OCI-LY7 (cell line): Measurements from ENCODE around the gene ANKRD34A. TPM values are rescaled to one million over a fixed set of nuclear protein-coding genes. Genes with fewer than 3 reads are reported as not detected.

Experiments used
- BruUV-seq: library from RNA; stranded (reverse); fragments of 400-500 nt; replicated peaks from 2 replicates; lab custom pipeline; 2021; lab: Mats Ljungman, UMichigan
- CTCF ChIA-PET: fragments of 300-600 bp; sonication (Branson Sonifier 250); formaldehyde crosslinking; loops from one replicate; lab custom pipeline; 2022; ENCODE audit warnings: antibody characterized with exemption; ENCODE audit not compliant: unreplicated experiment; lab: Charles Lee
- POLR2A ChIA-PET: fragments of 300-600 bp; sonication (Branson Sonifier 250); formaldehyde crosslinking; loops from one replicate; lab custom pipeline; 2022; ENCODE audit warnings: antibody characterized with exemption; lab: Charles Lee
- DNase-seq: peaks from one replicate; pipeline ENCODE4 v3.0.0-alpha.2; 2015; ENCODE audit warnings: low spot score
- H2AFZ ChIP-seq: fragments of 200-600 bp; sonication (generic), shearing (Covaris generic); 2 replicates; pipeline ENCODE4 v1.6.1; 2014; ENCODE audit warnings: mild to moderate bottlenecking, antibody characterized with exemption, low read length, moderate library complexity
- H3K27ac ChIP-seq: fragments of 200-600 bp; sonication (generic); 2 replicates; pipeline ENCODE4 v1.5.1; 2014; ENCODE audit warnings: mixed run types, low read depth, mild to moderate bottlenecking, moderate library complexity, low read length, inconsistent platforms; ENCODE audit not compliant: poor library complexity, severe bottlenecking
- H3K36me3 ChIP-seq: fragments of 200-600 bp; sonication (generic); 2 replicates; pipeline ENCODE4 v1.6.1; 2014; ENCODE audit warnings: mild to moderate bottlenecking, antibody characterized with exemption, low read length, moderate library complexity, mixed read lengths; ENCODE audit not compliant: insufficient read depth
- H3K4me1 ChIP-seq: fragments of 200-600 bp; sonication (generic); 2 replicates; pipeline ENCODE4 v1.5.1; 2014; ENCODE audit warnings: mild to moderate bottlenecking, low read length; ENCODE audit not compliant: insufficient read depth, poor library complexity, severe bottlenecking
- H3K4me2 ChIP-seq: fragments of 200-600 bp; sonication (generic); 2 replicates; pipeline ENCODE4 v1.6.1; 2014; ENCODE audit warnings: mild to moderate bottlenecking, low read length
- H3K4me3 ChIP-seq: fragments of 200-600 bp; sonication (generic); 2 replicates; pipeline ENCODE4 v1.5.1; 2014; ENCODE audit warnings: mild to moderate bottlenecking, low read depth, low read length; ENCODE audit not compliant: poor library complexity, severe bottlenecking
- H3K79me2 ChIP-seq: fragments of 200-600 bp; sonication (generic); 2 replicates; pipeline ENCODE4 v1.6.1; 2016; ENCODE audit warnings: low read depth, mild to moderate bottlenecking, low read length, moderate library complexity, mixed read lengths; ENCODE audit not compliant: insufficient read depth
- H3K9me2 ChIP-seq: fragments of 200-600 bp; sonication (generic); 2 replicates; pipeline ENCODE4 v1.6.1; 2016; ENCODE audit warnings: mild to moderate bottlenecking, low read length, mixed read lengths; ENCODE audit not compliant: insufficient read depth
- H3K9me3 ChIP-seq: fragments of 200-600 bp; sonication (generic); 2 replicates; pipeline ENCODE4 v1.6.1; 2014; ENCODE audit warnings: mild to moderate bottlenecking, mixed run types, low read length, mixed read lengths
- H4K20me1 ChIP-seq: fragments of 200-600 bp; sonication (generic); 2 replicates; pipeline ENCODE4 v1.6.1; 2014; ENCODE audit warnings: mild to moderate bottlenecking, antibody characterized with exemption, low read length, moderate library complexity, mixed read lengths; ENCODE audit not compliant: insufficient read depth
- CTCF ChIP-seq: fragments of 200-600 bp; sonication (generic); conservative IDR thresholded peaks from 2 replicates; pipeline ENCODE4 v1.5.1; 2014; ENCODE audit warnings: mild to moderate bottlenecking, antibody characterized with exemption, low read length, moderate library complexity, mixed read lengths
- EZH2phosphoT487 ChIP-seq: fragments of 200-600 bp; sonication (generic); IDR thresholded peaks from 2 replicates; pipeline ENCODE4 v1.6.1; 2018; ENCODE audit warnings: low read depth, borderline replicate concordance, mild to moderate bottlenecking, mixed run types, antibody characterized with exemption, low read length, moderate library complexity, mixed read lengths
- intact Hi-C: fragments of 100-400 bp; cut with micrococcal nuclease; formaldehyde crosslinking; loops from one replicate; pipeline ENCODE4 v1.10.0; 2022; ENCODE audit not compliant: unreplicated experiment
- total RNA-seq, 2 experiments: library from RNA; depleted of rRNA in 1 of 2; stranded (reverse); fragments of >200 nt in 1 of 2; shearing (Covaris generic) in 1 of 2; gene quantifications; 2 replicates each; pipeline ENCODE4 v1.2.3, GENCODE V29; 2014 to 2022

ANKRD34A gene
- total RNA-seq, 2 experiments from 2014 or later, result 1.9 to 4.8 TPM

- intact Hi-C loops, result no loop called here
These were observed 21.4 kb upstream of the ANKRD34A start for GRCh38 chr1:145985502-145986439.

GRCh38 chr1:145985129-145985501, 20.7 kb upstream of the ANKRD34A start:
- intact Hi-C loops, result no loop called here
- BruUV-seq, result no TSS peak
- Histone ChIP-seq H3K27ac (peak overlapping the region; percentile 24), H4K20me1 (no peaks in the 10 kb centered on the region), H3K4me1 (peaks cover 67% of the 10 kb centered on the region), H3K4me3 (no peak overlapping the region), H3K36me3 (no peaks in the 10 kb centered on the region), H2AFZ (peak overlapping the region; percentile 79), H3K79me2 (no peaks in the 10 kb centered on the region), H3K9me3 (no peaks in the 10 kb centered on the region), H3K9me2 (no peaks in the 10 kb centered on the region), H3K4me2 (peak overlapping the region; percentile 23; the same call in 1 of the 2 replicates)
- DNase-seq, result no peak
- TF ChIP-seq CTCF (no peak), EZH2phosphoT487 (no peak)
- CTCF ChIA-PET, result no interaction called here
- POLR2A ChIA-PET, result interaction anchor here (0.9 to 2.3 kb wide), 2 partner anchors 11 to 20 kb away, joined by 3 to 11 read pairs; partner anchors contain the start of genes POLR3GL and TXNIP

More at GRCh38 chr1:145985502-145986439, 21.4 kb upstream of the ANKRD34A start:
- DNase-seq, result no peak
- Histone ChIP-seq H3K79me2 (no peaks in the 10 kb centered on the region), H3K4me3 (no peak overlapping the region), H3K4me1 (peaks cover 60% of the 10 kb centered on the region), H2AFZ (peak overlapping the region; percentile 79), H3K36me3 (no peaks in the 10 kb centered on the region), H3K9me3 (no peaks in the 10 kb centered on the region), H4K20me1 (no peaks in the 10 kb centered on the region), H3K9me2 (no peaks in the 10 kb centered on the region), H3K27ac (no peak overlapping the region), H3K4me2 (peak overlapping the region; percentile 23; the same call in 1 of the 2 replicates)
- CTCF ChIA-PET, result no interaction called here
- POLR2A ChIA-PET, result interaction anchor here (0.6 to 2.3 kb wide), 3 partner anchors 11 to 39 kb away, joined by 3 to 11 read pairs (median 5); partner anchors contain the start of gene TXNIP
- no peak for TF ChIP-seq EZH2phosphoT487
- no peak for TF ChIP-seq CTCF
- no TSS peak for BruUV-seq
